Kidney glomerular epithelial cell (primary cell): ENCODE data around the gene ZNF33B.
A peak's percentile ranks its signal among the peaks of the same experiment; 100 is the strongest.
"Not testable (repeated sequence)": the region's sequence is repeated elsewhere in the genome, so short reads cannot be mapped to it uniquely, and the experiment has no call there.

ENCODE experiments used
- DNase-seq: peaks from one replicate; lab custom pipeline; 2025; lab: John Stamatoyannopoulos, UW

The ZNF33B gene

DNA sequence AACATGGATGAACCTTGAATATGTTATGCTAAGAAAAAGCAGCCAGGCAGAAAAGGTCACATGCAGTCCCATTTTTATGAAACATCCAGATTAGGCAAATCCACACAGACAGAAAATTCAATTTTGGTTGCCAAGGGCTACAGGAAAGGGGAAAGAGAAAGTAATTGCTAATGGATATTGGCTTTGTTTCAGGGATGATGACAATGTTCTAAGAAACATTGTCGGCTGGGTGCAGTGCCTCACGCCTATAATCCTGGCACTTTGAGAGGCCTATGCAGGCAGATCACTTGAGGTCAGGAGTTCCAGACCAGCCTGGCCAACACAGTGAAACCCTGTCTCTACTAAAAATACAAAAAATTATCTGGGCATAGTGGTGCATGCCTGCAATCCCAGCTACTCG, 23.0 kb downstream of the ZNF33B start:
- DNase-seq, result no peak

DNA sequence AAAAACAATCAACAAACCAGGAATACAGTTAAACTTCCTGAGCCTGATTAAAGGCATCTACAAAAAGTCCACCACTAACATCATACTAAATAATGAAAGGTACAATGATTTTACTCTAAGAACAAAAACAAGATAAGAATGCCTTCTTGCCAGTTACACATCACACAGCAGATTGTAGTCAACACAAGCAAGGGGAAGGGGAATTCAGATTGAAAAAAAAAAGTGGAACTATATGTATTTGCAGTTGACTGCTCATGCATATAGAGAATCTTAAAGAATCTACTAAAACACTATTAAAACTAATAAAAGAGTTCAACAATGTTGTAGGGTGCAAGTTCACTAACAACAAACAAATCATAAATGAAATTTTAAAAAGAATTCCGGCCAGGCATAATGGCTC, 28.5 kb downstream of the ZNF33B start:
- no peak for DNase-seq

DNA sequence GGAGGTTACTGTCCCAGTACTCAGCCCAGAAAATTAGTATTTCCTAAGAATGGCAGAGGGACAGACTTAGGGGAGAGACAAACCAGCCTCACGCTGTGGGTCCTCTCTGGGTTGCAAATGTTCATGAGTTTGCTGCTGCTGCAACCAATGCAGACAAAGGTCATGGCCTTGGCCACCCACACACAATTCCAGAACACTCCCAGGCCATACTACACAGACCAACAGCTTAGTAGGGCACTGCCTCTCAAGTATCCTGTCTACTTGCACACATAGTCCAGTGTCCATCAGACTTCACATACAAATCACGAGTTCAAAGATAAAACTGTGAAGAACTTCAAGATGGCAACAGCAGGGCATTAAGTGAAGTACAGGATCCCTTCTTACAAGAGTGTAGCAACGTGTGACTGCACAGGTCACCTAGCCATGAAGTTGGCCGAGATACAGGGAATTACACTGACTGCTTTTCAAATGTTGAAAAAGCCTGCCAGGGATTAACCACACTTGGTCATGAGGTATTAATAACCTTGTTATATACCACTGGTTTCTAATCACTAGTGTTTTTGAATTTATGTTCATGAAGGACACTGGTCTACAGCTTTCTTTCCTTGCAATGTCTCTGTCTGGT, 40.0 kb downstream of the ZNF33B start:
- no peak for DNase-seq

DNA sequence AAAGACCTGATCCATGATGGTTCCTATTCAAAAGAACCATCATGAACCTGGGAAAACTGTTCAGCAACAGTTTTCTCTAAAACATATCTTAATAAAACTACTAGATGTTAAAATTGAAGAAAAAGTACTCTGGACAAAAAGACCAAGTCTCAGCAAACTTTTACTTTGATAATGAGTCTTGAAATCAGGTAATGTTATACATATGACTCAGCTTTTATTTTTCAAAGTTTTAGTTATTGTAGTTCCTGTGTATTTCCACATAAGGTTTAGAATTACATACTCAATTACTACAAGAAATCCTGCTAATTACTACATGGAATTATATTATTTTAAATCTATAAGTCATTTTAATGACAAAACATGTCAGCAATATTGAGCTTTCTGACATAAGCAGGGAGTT, 42.2 kb downstream of the ZNF33B start:
- no peak for DNase-seq

DNA sequence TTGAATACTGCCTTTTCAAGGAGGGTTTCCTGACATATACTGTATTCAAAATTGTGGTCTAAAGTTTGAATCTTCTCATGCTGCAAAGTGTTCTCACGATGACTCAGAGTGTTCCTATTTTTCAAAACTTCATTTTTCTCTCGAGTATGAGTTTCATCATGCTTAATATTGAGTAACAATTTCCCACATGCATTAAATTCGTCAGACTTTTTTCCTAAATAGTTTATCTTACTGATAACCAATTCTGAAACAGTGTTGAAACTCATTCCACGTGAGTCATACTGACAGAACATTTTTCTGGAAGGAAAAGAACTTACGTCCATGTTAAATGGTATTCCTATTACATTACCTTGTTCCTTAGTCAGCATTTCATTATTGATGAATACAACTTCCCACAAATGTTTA, 44.1 kb downstream of the ZNF33B start:
- DNase-seq, result no peak

DNA sequence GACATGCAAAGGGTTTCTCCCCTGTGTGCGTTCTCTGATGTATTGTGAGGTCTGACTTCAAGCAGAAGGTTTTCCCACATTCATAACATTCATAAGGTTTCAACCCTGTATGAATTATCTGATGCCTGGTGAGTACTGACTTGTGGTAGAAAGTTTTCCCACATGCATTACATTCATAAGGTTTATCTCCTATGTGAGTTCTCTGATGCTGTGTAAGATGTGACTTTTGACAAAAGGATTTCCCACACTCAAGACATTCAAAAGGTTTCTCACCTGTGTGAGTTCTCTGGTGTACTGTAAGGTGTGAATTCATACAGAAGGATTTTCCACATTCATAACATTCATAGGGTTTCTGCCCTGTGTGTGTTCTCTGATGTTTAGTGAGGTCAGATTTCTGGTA, 45.1 kb downstream of the ZNF33B start:
- no peak for DNase-seq

DNA sequence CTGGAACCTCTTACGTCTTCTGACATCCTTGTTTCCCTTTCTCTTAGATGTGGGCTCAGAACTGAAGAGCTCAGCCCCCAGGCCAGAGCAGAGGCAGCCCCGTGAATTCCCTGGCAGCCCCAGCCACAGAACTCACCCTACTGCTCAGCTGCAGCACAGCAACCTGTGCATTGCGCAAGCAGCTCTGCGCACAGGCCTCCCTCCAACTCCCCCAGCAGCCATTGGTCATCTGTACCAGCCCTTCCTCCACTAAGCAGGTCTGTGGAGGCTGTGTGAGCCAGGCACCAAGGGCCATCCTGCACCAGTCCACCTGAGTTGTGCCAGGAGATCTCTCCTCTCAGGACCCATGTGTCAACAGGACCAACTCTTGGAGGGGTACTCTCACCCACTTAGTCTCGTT, 54.5 kb downstream of the ZNF33B start:
- no peak for DNase-seq

DNA sequence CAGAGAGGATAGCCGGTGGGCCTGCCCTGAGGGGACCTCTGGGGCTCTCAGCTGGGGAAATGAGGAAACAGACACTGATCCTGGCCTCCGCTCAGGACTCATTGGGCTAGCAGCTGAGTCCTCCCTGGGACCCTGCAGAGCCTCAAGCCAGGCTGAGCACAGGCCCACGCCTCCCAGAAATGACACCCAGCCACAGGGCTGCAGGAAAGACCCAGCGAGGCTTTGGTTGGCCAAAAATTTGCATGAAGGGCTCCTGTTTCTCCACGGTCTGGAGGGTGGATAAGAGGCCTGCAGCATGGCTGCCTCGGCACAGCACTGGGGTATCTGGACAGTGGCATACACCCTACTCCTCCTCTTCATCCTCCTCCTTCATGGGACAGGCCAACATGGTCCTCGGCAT, 60.4 kb downstream of the ZNF33B start:
- no peak for DNase-seq

DNA sequence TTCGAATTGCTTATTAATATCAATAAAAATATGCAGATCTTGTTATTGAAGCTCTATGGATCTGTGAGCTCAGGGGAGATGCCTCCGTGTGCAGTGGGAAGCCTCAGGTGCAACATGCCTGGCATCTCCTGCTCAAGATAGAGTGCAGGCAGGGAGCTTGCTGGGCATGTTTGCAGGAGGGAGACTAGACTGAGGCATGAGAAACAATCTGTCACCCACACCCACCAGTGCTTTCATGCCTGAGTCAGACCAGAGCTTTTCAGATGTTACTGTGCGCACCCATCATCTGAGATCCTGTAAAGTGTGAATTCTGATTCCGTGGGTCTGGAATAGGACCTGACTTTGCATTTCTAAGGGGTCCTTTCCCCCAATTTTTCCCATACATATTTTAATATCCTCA, 62.0 kb downstream of the ZNF33B start:
- DNase-seq, result no peak

DNA sequence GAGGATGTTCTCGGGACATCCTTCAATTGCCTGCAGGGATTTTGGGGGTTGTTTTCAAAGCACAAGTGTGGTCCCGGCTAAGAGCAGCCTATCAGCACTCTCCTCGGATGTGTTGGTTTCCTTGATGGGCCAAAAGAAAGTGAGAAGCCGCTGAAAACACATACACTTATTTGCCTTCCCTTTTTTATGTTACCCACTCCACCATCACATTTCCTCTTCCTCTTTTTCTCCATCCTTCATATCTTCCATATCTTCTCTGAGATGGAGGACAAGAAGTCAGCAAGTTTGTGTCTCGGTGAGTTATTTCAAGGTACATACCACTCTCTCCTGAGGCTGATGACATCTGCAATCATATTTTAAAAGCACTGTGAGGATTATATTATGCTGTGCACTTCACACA, 64.0 kb downstream of the ZNF33B start:
- DNase-seq, result no peak

DNA sequence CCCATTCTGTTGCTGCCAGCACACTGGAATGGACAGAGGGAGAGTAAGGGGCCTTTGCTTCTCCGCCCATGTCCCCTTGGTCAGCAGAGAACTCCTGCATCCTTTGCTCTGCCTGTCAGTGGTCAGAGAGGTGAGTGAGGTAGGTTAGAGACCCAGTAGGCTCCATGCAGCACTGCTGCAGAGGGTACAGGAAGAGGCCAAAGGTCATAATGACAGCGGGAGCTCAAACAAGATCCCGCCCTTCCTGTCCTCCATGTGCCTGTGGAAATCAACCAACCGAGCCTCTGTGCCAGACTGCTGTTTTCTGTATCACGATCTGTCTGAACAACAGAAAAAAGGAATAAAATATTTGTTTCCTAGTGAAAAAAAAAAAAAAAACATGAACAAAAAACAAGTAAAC, 81.4 kb downstream of the ZNF33B start:
- no peak for DNase-seq

DNA sequence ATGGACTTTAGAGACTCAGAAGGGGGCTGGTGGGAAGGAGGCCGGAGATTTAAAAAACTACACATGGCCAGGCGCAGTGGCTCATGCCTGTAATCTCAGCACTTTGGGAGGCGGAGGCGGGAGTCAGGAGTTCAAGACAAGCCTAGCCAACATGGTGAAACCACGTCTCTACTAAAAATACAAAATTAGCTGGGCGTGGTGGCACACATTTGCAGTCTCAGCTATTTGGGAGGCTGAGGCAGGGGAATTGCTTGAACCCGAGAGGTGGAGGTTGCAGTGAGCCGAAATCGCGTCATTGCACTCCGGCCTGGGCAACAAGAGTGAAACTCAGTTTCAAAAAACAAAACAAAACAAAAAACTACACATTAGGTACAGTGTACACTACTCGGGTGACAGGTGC, 84.8 kb downstream of the ZNF33B start:
- not testable (repeated sequence) for DNase-seq

DNA sequence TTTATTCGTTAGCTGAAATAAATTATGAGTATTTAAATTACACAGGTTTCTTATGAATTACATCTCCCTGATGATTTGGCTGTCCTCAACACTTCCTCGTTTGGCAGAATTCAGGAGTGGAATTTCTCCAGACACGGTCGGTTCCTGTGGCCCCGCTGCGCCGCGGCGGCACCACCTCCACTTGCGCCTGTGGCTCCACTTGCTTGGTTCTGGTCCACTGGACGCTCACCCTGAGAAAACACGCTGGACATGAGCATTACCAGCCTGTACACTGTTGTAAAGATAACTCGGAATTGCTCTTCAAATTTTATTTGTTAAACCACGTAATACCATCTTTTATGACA, 85.3 kb downstream of the ZNF33B start:
- no peak for DNase-seq

DNA sequence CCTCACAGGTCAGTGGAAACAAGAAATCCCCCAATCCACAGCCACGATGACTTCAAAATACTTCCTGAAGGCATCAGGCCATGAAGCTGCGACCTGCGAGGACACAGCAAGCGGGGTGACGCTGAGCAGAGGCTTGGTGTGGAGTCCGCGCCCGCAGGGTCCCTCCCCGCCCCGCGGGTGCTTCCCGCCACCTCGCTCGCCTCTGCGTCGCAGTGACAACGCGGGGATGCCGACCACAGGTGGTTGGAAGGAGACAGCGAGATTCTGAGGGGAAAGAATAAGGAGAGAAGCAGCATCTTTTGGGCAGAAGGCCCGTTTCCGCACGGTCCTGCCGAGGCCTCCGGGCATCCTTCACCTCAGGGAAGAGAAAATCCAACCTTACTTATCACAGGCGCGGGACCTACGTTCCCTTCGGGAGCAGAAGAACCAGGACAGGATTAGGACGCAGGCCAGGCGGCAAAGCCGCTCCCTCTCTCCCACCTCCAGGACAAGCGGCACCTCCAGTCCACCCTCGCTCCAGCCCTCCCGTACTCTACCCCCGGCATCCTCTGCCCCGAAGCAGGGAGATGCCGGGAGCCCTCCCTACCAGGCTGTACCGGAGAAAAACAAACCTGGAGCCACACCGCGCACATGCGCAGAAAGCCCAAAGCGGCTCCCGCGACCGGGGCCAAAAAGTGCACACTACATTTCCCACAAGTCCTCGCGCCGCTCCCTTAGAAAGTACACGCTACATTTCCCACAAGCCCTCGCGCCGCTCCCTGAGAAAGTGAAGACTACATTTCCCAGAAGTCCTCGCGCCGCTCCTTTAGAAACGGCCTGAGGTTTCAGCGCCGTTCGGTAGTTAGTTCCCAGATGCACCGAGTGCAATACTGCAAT, 85.9 kb downstream of the ZNF33B start:
- DNase-seq, result peak; percentile 96

DNA sequence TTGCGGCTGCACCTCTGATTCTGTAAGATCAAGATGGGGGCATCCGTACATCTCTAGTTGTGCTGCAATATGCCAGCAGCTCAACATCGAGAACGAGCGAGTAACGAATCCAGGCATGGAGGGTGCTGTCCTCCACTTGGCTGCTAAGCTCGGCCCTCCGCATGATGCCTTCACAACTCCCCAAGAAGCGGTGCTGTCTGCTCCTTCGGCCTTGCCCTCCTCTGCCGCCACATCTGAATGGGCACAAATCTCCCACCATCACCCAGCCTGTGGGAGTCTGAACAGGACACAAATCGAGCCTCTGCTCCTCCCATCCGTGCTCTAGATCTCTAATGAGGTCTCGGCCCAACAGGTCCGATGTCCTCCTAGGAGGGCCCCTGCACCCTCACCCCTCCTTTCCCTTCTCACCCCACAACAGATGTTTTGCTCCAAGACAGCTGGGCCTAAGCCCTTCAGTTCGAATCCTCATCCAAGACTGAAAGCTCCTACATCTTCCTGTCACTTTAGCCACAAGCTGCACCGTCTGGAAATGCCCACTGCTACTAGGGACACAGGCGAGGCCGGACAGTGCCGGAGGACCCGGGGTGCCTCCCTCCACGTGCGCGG, 86.7 kb downstream of the ZNF33B start:
- DNase-seq, result no peak

DNA sequence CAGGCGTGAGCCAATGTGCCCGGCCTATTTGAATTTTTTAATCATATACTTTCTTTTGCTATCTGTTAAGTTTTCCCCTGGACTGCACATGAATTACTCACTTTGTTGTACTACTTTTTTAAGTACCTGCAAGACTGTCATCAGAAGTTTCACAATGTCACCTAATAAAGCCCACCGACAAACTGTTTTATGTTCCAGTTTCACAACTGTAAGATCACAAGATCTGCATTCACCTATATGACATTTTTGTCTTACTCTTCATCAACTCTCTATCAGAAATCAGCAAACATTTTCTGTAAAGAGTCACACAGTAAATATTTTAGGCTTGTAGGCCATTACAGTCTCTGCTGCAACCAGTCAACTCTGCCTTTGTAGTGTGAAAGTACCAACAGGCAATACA, 88.5 kb downstream of the ZNF33B start:
- no peak for DNase-seq

DNA sequence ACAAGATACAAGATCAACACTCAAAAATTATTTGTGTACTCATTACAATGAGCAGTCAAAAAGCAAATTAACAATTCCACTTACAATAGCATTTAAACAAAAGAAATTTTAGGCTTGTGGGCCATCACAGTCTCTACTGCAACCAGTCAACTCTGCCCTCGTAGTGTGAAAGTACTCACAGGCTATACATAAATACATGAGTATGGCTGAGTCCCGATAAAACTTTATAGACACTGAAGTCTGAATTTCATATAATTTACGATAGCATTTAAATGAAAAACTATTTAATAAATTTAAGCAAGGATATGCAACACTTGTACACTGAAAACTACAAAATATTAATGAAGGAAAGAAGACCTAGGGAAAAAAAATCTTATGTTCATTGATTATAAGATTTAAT, 90.1 kb downstream of the ZNF33B start:
- DNase-seq, result no peak

DNA sequence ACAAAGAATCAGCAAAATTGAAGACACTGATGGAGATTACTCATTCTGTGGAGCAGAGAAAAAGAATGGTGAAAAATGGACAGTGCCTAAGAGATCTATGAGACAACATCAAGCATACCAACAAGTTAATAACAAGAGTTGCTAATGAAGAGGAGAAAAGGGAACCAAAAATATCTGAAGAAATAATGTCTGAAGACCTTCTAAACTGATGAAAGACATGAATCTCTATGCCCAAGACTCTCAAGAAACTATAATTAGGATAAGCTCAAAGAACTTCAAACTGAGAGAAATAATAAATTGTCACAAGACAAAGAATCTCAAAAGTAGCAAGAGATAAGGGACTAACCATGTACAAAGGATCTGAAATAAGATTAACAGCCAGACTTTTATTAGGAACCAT, 93.4 kb downstream of the ZNF33B start:
- DNase-seq, result no peak

DNA sequence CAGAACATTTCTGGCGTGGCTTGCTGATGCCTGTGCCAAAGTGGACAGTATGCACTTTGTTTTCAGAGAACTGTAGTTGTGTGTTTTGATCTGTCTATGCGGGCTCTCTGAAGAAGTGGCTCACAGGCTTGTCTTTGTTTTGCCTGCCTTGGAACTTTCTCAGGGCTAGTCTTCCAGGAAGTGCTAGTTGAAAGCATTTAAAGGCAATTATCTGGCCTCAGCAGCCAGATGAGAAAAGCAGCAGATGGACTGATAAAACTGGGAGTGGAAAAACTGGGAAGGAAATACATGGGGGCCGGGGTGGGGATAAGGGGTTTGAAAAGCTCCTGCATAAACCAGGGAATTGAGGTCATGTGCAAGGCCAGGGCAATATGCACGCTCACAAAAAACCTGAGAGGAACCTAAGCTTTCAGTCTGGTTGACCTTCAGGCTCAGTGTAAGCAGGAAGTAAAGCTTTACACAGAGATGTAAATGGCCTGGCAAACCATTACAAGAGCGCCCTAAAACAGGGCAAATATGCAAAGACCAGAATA, 94.5 kb downstream of the ZNF33B start:
- no peak for DNase-seq
